Vagina (tissue), 2 donors: ENCODE measurements around the gene AAGAB. TPM values are rescaled to one million over a fixed set of nuclear protein-coding genes. Genes with fewer than 3 reads are reported as not detected.

Experiments
- DNase-seq, 2 donors: peaks; one replicate each; pipeline ENCODE4 v3.0.0-alpha.2; 2017; ENCODE audit errors: extremely low spot score in 2 of 2
- H3K27ac ChIP-seq: fragments of 200-600 bp; sonication (generic); one replicate; pipeline ENCODE4 v1.5.1; 2019
- H3K27me3 ChIP-seq: fragments of 200-600 bp; sonication (generic); one replicate; pipeline ENCODE4 v1.5.1; 2019
- H3K36me3 ChIP-seq, 2 donors: fragments of 200-600 bp; sonication (generic); one replicate each; pipeline ENCODE4 v1.5.1; 2017 to 2019
- H3K4me1 ChIP-seq: fragments of 200-600 bp; sonication (generic); one replicate; pipeline ENCODE4 v1.5.1; 2019
- H3K4me3 ChIP-seq, 2 donors: fragments of 200-600 bp; sonication (generic); 1 replicate in 1 of 2; 2 replicates in 1 of 2; pipeline ENCODE4 v1.5.1; 2016 to 2019
- H3K9me3 ChIP-seq: fragments of 200-600 bp; sonication (generic); one replicate; pipeline ENCODE4 v1.5.1; 2019
- CTCF ChIP-seq, 3 experiments: fragments of 450-650 bp in 2 of 3; fragments of 200-600 bp in 1 of 3; sonication (generic) in 1 of 3; IDR thresholded peaks; one replicate each; pipeline ENCODE4 v1.5.1; 2017 to 2019; ENCODE audit warnings: antibody characterized with exemption in 3 of 3, mild to moderate bottlenecking in 2 of 3, moderate library complexity in 2 of 3
- POLR2A ChIP-seq, 2 donors: fragments of 450-650 bp; IDR thresholded peaks; one replicate each; pipeline ENCODE4 v1.6.1; 2017; ENCODE audit warnings: antibody characterized with exemption in 2 of 2, mild to moderate bottlenecking in 2 of 2, moderate library complexity in 2 of 2
- POLR2AphosphoS5 ChIP-seq, 2 donors: sonication (generic); formaldehyde crosslinking; IDR thresholded peaks; one replicate each; pipeline ENCODE4 v1.9.0; 2017; ENCODE audit warnings: antibody characterized with exemption in 2 of 2, mild to moderate bottlenecking in 2 of 2, low read depth in 1 of 2; ENCODE audit not compliant: insufficient read depth in 1 of 2
- intact Hi-C: fragments of 100-400 bp; cut with DNase I; formaldehyde crosslinking; loops from one replicate; pipeline ENCODE4 v1.15.1; 2023
- total RNA-seq: library from RNA; depleted of rRNA; stranded (reverse); fragments of >200 nt; gene quantifications from one replicate; pipeline ENCODE4 v1.2.3, GENCODE V29; 2016

Gene AAGAB
- total RNA-seq, 1 donor from 2014 or later, result 41.0 TPM

GRCh38 chr15:67174864-67175573 is 79.4 kb downstream of the AAGAB start:
- intact Hi-C loops, result no loop called here
- TF ChIP-seq CTCF (IDR thresholded peaks at IDR 0.05) (no peak), POLR2AphosphoS5 (IDR thresholded peaks at IDR 0.05; ENCODE audit: insufficient read depth in 1 of 2, low read depth in 1 of 2) (peak in 1 of 2 donors; percentile 82)
- peaks cover 0 to 28% of the 10 kb centered on the region in 2 donors for H3K36me3 ChIP-seq

GRCh38 chr15:67174446-67174845 is 80.0 kb downstream of the AAGAB start:
- Histone ChIP-seq H3K36me3 (peaks cover 0 to 33% of the 10 kb centered on the region in 2 donors), H3K27me3 (no peaks in the 10 kb centered on the region), H3K27ac (peak overlapping the region; percentile 60), H3K4me1 (peaks cover 54% of the 10 kb centered on the region), H3K9me3 (no peaks in the 10 kb centered on the region), H3K4me3 (no peak overlapping the region)
- intact Hi-C loops, result no loop called here
- no peak for DNase-seq
- no peak for TF ChIP-seq POLR2AphosphoS5 (IDR thresholded peaks at IDR 0.05; ENCODE audit: insufficient read depth in 1 of 2, low read depth in 1 of 2)

More at GRCh38 chr15:67174864-67175573, 79.4 kb downstream of the AAGAB start:
- Histone ChIP-seq H3K4me1 (peaks cover 55% of the 10 kb centered on the region), H3K27me3 (no peaks in the 10 kb centered on the region), H3K4me3 (no peak overlapping the region), H3K27ac (peak overlapping the region; percentile 60), H3K9me3 (no peaks in the 10 kb centered on the region)
- no peak for DNase-seq

- intact Hi-C loops, result no loop called here
- Histone ChIP-seq H3K4me3 (no peak overlapping the region), H3K27ac (no peak overlapping the region), H3K27me3 (no peaks in the 10 kb centered on the region), H3K36me3 (peaks cover 0 to 33% of the 10 kb centered on the region in 2 donors), H3K9me3 (no peaks in the 10 kb centered on the region), H3K4me1 (peaks cover 52% of the 10 kb centered on the region)
- TF ChIP-seq POLR2A (IDR thresholded peaks at IDR 0.05) (no peak), CTCF (IDR thresholded peaks at IDR 0.05) (no peak), POLR2AphosphoS5 (IDR thresholded peaks at IDR 0.05; ENCODE audit: insufficient read depth in 1 of 2, low read depth in 1 of 2) (no peak)
- DNase-seq, result no peak
Observed at GRCh38 chr15:67173786-67174185, 80.7 kb downstream of the AAGAB start.

GRCh38 chr15:67173005-67173404 is 81.5 kb downstream of the AAGAB start:
- Histone ChIP-seq H3K27ac (no peak overlapping the region), H3K36me3 (peaks cover 0 to 37% of the 10 kb centered on the region in 2 donors), H3K4me3 (no peak overlapping the region), H3K27me3 (no peaks in the 10 kb centered on the region), H3K4me1 (peaks cover 52% of the 10 kb centered on the region), H3K9me3 (no peaks in the 10 kb centered on the region)
- TF ChIP-seq POLR2A (IDR thresholded peaks at IDR 0.05), result no peak
- no peak for TF ChIP-seq CTCF (IDR thresholded peaks at IDR 0.05)
- no peak for TF ChIP-seq POLR2AphosphoS5 (IDR thresholded peaks at IDR 0.05; ENCODE audit: insufficient read depth in 1 of 2, low read depth in 1 of 2)
- intact Hi-C loops, result no loop called here
- DNase-seq, result no peak

- Histone ChIP-seq H3K4me1 (peaks cover 54% of the 10 kb centered on the region), H3K9me3 (no peaks in the 10 kb centered on the region), H3K4me3 (no peak overlapping the region), H3K27ac (no peak overlapping the region), H3K27me3 (no peaks in the 10 kb centered on the region), H3K36me3 (peaks cover 0 to 37% of the 10 kb centered on the region in 2 donors)
- TF ChIP-seq POLR2AphosphoS5 (IDR thresholded peaks at IDR 0.05; ENCODE audit: insufficient read depth in 1 of 2, low read depth in 1 of 2) (no peak), CTCF (IDR thresholded peaks at IDR 0.05) (no peak), POLR2A (IDR thresholded peaks at IDR 0.05) (no peak)
- DNase-seq, result no peak
- intact Hi-C loops, result no loop called here
Observed at GRCh38 chr15:67172172-67172571, 82.3 kb downstream of the AAGAB start.
